ENCODE data around the gene CARNS1. TPM values are rescaled to one million over a fixed set of nuclear protein-coding genes. Genes with fewer than 3 reads are reported as not detected.

The CARNS1 gene
- total RNA-seq, 1 donor from 2014 or later: 0.47 TPM

- intact Hi-C loops (cut with micrococcal nuclease): no loop called here
Observed at GRCh38 chr11:67396587-67397389, 18.7 kb upstream of the CARNS1 start.

- intact Hi-C loops (cut with micrococcal nuclease): no loop called here
Observed at GRCh38 chr11:67397536-67397935, 17.9 kb upstream of the CARNS1 start.

DNA sequence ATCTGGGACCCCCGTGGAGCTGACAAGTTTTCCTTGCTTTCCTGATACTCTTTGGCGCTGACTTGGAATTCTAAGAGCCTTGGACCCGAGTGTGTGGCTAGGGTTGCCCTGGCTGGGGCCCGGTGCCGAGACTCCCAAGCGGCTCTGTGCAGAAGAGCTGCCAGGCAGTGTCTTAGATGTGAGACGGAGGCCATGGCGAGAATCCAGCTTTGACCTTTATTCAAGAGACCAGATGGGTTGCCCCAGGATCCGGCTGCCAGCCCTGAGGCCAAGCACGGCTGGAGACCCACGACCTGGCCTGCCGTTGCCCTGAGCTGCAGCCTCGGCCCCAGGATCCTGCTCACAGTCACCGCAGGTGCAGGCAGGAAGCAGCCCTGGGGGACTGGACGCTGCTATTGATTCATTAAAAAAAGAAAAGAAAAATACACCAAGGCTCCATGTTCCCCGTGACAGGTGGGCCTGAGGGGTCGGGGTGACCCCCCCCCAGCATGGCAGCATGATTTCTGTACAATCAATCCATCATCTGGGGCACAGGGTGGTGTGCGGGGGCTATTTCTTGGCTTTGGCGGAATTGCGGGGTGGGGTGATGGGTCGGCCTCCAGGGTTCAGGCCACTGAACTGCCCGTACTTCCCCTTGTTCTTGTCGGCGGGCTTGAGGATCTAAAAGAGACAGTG is 17.4 kb upstream of the CARNS1 start:
- intact Hi-C loops (cut with micrococcal nuclease): no loop called here

DNA sequence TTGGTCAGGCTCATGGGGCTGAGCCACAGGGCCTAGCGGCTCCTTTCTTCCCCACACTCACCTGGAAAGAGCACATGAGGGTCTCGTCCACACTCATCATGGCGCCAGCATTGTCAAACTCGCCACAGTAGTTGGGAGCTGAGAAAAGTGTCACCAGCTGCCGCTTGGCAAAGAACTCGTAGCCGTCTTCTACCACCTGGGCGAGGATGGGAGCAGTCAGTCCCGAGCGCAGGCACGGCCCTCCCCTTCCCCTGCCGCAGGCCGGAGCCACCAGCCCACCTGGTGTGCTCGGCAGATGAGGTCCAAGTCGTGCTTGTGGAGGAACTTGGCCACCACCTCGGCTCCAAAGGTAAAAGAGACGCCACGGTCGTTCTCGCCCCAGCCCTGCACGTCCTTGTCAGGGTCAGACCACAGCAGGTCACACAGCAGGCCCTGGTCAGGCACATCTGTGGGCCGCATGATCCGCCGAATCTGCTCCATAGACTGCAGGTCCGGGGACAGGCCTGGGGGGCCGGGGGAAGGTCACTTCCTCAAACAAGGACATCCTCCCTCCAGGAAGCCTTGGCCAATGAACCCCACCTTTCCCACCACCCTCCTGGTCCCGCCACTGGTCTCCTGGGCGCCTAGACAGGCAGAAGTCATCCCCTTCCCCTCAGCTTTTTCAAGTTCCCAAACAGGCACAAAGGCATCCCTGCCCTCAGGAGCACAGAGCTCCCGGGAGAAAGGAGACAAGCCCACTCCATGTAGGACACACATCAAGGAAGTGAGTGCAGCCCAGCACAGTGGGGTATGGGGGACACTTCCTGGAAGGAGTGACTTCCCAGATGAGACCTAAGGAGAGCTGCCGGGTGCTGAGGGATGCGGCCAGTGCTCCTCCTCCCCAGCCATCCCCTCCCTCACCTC is 16.6 kb upstream of the CARNS1 start:
- intact Hi-C loops (cut with micrococcal nuclease): no loop called here

GRCh38 chr11:67400251-67400941 is 15.1 kb upstream of the CARNS1 start:
- intact Hi-C loops (cut with micrococcal nuclease): no loop called here

GRCh38 chr11:67400942-67401494 is 14.5 kb upstream of the CARNS1 start:
- intact Hi-C loops (cut with micrococcal nuclease): loop anchor here (1.0 kb wide), 3 partner anchors 9 to 107 kb away; partner anchors contain the start of genes CDK2AP2 and TMEM134

GRCh38 chr11:67401495-67402191 is 13.8 kb upstream of the CARNS1 start, which contains the start of gene PPP1CA:
Gene PPP1CA (minus strand): TSS chr11:67401858. CDS start chr11:67401782, 76 bp downstream.
- intact Hi-C loops (cut with micrococcal nuclease): loop anchor here (1.0 to 2.0 kb wide), 8 partner anchors 9 to 559 kb away; partner anchors contain the start of genes CDK2AP2, PTPRCAP, RCE1 and TMEM134

- intact Hi-C loops (cut with micrococcal nuclease): loop anchor here (1.0 to 2.0 kb wide), 5 partner anchors 35 to 560 kb away; partner anchors contain the start of genes PTPRCAP and RCE1
Observed at GRCh38 chr11:67402192-67402839, 13.2 kb upstream of the CARNS1 start.

GRCh38 chr11:67403085-67403484 is 12.4 kb upstream of the CARNS1 start:
- intact Hi-C loops (cut with micrococcal nuclease): loop anchor here (1.0 to 2.0 kb wide), 6 partner anchors 18 to 560 kb away; partner anchors contain the start of genes RCE1 and RPS6KB2

GRCh38 chr11:67404515-67405195 is 10.8 kb upstream of the CARNS1 start:
- intact Hi-C loops (cut with micrococcal nuclease): no loop called here

- intact Hi-C loops (cut with micrococcal nuclease): no loop called here
Observed at GRCh38 chr11:67405196-67405567, 10.3 kb upstream of the CARNS1 start.

DNA sequence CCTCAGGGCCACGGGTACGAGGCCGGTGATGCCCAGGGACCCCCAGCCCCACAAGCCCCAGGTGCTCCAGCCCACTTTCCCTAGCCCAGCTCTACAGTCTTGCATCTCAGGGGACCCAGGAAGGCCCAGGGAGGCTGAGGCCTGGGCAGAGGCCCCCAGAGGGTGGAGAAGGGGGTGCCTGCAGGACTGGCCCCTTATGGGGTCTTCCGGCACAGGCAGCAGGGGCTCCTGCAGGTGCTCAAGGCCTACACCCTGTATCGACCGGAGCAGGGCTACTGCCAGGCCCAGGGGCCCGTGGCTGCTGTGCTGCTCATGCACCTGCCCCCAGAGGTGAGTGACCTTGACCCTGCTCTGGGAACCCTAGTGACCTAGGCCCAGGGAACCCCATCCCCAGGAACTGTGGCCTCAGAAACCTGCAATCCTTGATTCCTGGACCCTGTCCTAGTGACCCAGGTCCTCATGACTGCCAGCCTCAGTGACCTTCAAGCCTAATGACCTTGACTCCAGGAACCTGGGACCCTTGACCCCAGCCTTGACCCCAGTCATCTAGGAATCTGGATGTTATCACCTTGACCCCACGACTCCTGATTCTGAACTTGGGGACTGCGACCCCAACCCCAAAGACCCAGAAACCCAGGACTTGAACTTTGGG is 9.7 kb upstream of the CARNS1 start:
- intact Hi-C loops (cut with micrococcal nuclease): no loop called here

DNA sequence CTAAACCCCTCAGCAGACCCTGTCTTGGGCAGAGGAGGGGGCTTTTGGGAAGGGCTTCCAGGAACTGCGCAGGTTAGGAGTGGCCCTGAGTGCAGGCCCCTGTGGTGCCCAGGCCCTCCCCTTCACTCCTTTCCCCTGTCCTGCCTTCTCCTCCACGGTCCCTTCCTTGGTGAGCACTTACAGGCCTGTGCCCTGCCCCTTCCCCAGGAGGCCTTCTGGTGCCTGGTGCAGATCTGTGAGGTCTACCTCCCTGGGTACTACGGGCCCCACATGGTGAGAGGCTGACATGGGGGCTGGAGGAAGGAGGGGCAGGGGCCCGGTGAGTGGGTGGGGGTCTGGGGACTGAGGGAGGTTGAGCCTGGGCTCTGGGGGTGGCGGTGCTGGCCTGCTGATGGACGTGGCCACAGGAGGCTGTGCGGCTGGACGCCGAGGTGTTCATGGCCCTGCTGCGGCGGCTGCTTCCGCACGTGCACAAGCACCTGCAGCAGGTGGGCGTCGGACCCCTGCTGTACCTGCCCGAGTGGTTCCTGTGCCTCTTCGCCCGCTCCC is 9.0 kb upstream of the CARNS1 start:
- intact Hi-C loops (cut with micrococcal nuclease): no loop called here

GRCh38 chr11:67406969-67407687 is 8.3 kb upstream of the CARNS1 start:
- intact Hi-C loops (cut with micrococcal nuclease): no loop called here

- intact Hi-C loops (cut with micrococcal nuclease): no loop called here
Observed at GRCh38 chr11:67407688-67408163, 7.8 kb upstream of the CARNS1 start.

GRCh38 chr11:67408437-67409200 is 6.9 kb upstream of the CARNS1 start:
- intact Hi-C loops (cut with micrococcal nuclease): no loop called here
